AG04450 (cell line): ENCODE results near the gene OPCML. TPM values are rescaled to one million over a fixed set of nuclear protein-coding genes. Genes with fewer than 3 reads are reported as not detected.

Experiments used
- CTCF ChIA-PET: fragments of 300-600, 350-600 bp; formaldehyde crosslinking; extraction: SDS; loops from one replicate; lab custom pipeline; 2022; ENCODE audit warnings: antibody characterized with exemption, inconsistent platforms; lab: Charles Lee
- POLR2A ChIA-PET: fragments of 350-600 bp; formaldehyde crosslinking; extraction: SDS; loops from one replicate; lab custom pipeline; 2021; ENCODE audit warnings: antibody characterized with exemption, inconsistent platforms; lab: Yijun Ruan, JAX
- DNase-seq: peaks from one replicate; pipeline ENCODE4 v3.0.0-alpha.2; 2011; ENCODE audit warnings: low read depth, low spot score
- H3K27ac ChIP-seq: one replicate; pipeline ENCODE4 v1.5.1; 2012; ENCODE audit warnings: low read depth, low read length, control low read depth
- H3K27me3 ChIP-seq: one replicate; pipeline ENCODE4 v1.6.0; 2012; ENCODE audit warnings: low read length; ENCODE audit not compliant: control insufficient read depth, insufficient read depth
- H3K4me3 ChIP-seq: 2 replicates; pipeline ENCODE4 v1.5.1; 2011; ENCODE audit warnings: mild to moderate bottlenecking, low read depth, low read length, control low read depth
- H3K9me3 ChIP-seq: 2 replicates; pipeline ENCODE4 v1.5.1; 2012; ENCODE audit warnings: low read length; ENCODE audit not compliant: control insufficient read depth, insufficient read depth
- CTCF ChIP-seq: IDR thresholded peaks from 2 replicates; pipeline ENCODE4 v1.5.1; 2011; ENCODE audit warnings: low read depth, low read length, control low read depth, inconsistent platforms
- polyA plus RNA-seq: library from polyadenylated mRNA; depleted of rRNA; stranded (reverse); fragments of >200 nt; gene quantifications from 2 replicates; pipeline ENCODE4 v1.2.3, GENCODE V29; 2011

Gene OPCML
- polyA plus RNA-seq, 1 experiment: 1.1 TPM

- H3K4me3 ChIP-seq: no peak overlapping the region
- H3K27ac ChIP-seq: no peak overlapping the region
- no peak for TF ChIP-seq CTCF
- no peaks in the 10 kb centered on the region for H3K9me3 ChIP-seq
- no peaks in the 10 kb centered on the region for H3K27me3 ChIP-seq
- DNase-seq: no peak
- ChIA-PET POLR2A (no interaction called here), CTCF (interaction anchor here (0.6 to 1.0 kb wide), 3 partner anchors 33 to 272 kb away, joined by 3 read pairs; no protein-coding TSS in a partner anchor)
These were observed 862.4 kb downstream of the OPCML start for GRCh38 chr11:132669949-132670348.

GRCh38 chr11:132665205-132665604, 867.1 kb downstream of the OPCML start:
- no peak for TF ChIP-seq CTCF

GRCh38 chr11:132658696-132659095, 873.6 kb downstream of the OPCML start:
- no peak for TF ChIP-seq CTCF
- DNase-seq: no peak
- no peak overlapping the region for H3K4me3 ChIP-seq
- ChIA-PET CTCF (no interaction called here), POLR2A (no interaction called here)
- H3K27ac ChIP-seq: no peak overlapping the region
- no peaks in the 10 kb centered on the region for H3K9me3 ChIP-seq
- H3K27me3 ChIP-seq: no peaks in the 10 kb centered on the region

More at GRCh38 chr11:132665205-132665604, 867.1 kb downstream of the OPCML start:
- DNase-seq: no peak
- POLR2A ChIA-PET: no interaction called here
- no peak overlapping the region for H3K27ac ChIP-seq
- H3K27me3 ChIP-seq: no peaks in the 10 kb centered on the region
- no peak overlapping the region for H3K4me3 ChIP-seq
- no peaks in the 10 kb centered on the region for H3K9me3 ChIP-seq
- CTCF ChIA-PET: no interaction called here

GRCh38 chr11:132658004-132658403, 874.3 kb downstream of the OPCML start:
- Histone ChIP-seq H3K27me3 (no peaks in the 10 kb centered on the region), H3K27ac (no peak overlapping the region), H3K9me3 (no peaks in the 10 kb centered on the region), H3K4me3 (no peak overlapping the region)
- CTCF ChIA-PET: no interaction called here
- no peak for TF ChIP-seq CTCF
- POLR2A ChIA-PET: no interaction called here
- DNase-seq: no peak

- no peak overlapping the region for H3K4me3 ChIP-seq
- ChIA-PET CTCF (no interaction called here), POLR2A (interaction anchor here (0.6 kb wide), 1 partner anchor 40 kb away, joined by 3 read pairs; no protein-coding TSS in a partner anchor)
- no peaks in the 10 kb centered on the region for H3K9me3 ChIP-seq
- no peak for DNase-seq
- no peaks in the 10 kb centered on the region for H3K27me3 ChIP-seq
- TF ChIP-seq CTCF: no peak
- no peak overlapping the region for H3K27ac ChIP-seq
These were observed 877.0 kb downstream of the OPCML start for GRCh38 chr11:132655187-132655855.
